T-helper 2 cell (primary cell): Measurements from ENCODE around the gene ASB4.
A peak's percentile ranks its signal among the peaks of the same experiment; 100 is the strongest.
"Not testable (repeated sequence)": the region's sequence is repeated elsewhere in the genome, so short reads cannot be mapped to it uniquely, and the experiment has no call there.

Experiments
- DNase-seq, 5 experiments: peaks; one replicate each; pipeline versions ENCODE4 v3.0.0 to v3.0.0-alpha.2; 2012 to 2022

ASB4 gene

DNA sequence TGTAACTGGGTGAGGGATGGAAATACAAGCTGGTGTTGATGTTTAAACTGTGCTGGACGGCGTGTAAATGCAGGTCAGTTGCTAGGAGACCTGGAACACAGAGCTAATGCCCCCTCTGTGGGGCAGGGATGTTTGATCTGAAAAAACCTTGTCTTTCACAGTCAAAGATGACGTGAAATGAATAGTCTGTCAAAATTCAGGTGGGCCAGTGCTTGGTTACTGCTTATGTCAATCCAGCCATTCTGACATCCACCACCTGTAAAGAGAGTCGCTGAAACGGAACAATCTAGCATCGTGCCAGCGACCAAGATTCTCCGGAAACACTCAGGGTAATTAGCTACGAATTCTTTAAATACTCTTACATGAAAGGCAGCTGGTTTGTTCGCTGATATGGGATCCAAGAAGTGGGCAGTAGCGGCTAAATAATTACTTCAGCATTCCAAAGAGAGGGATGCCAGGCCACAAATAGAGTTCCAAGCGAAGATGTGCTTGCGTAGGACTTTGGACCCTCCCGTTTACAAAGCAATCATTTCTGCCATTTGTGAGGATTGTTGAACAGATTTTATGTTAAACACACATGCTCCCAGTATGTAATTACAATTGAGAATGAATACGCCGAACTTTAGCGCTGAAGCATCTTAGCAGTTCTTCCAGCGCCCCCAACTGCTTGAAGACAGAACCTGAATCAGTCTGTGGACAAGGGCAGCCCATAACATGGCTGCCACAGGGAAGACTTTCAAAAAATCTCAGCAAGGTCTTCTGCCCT is 7.3 kb upstream of the ASB4 start:
- peak in 1 of 5 experiments; percentile 9 for DNase-seq

DNA sequence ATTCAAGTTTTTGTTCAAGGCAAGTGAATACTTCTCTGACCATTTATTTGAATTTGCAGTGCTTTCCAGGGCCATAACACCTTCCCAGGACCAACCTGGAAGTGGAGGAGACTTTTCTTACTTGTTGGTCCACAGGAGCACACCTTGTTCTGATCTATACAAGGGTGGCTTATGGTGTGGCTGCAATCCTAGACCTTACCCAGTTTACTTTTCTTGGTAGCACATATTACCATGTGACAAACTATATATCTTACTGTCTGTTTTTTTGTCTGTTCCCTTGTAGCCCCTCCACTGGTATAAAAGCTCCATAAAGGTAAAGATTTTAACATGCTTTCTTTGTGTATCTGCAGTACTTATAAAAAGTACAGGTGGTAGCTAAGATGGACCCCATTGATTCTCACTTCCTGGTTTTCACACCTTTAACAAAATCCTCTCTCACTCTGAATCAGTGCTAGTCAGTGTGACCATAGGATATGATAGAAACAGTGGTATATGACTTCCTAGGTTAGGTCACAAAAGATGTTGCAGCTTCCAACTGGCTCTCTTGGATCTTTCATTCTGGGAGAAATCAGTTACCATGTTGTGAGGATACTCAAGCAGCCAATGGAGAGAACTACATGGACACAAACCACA is 5.6 kb upstream of the ASB4 start:
- no peak for DNase-seq

DNA sequence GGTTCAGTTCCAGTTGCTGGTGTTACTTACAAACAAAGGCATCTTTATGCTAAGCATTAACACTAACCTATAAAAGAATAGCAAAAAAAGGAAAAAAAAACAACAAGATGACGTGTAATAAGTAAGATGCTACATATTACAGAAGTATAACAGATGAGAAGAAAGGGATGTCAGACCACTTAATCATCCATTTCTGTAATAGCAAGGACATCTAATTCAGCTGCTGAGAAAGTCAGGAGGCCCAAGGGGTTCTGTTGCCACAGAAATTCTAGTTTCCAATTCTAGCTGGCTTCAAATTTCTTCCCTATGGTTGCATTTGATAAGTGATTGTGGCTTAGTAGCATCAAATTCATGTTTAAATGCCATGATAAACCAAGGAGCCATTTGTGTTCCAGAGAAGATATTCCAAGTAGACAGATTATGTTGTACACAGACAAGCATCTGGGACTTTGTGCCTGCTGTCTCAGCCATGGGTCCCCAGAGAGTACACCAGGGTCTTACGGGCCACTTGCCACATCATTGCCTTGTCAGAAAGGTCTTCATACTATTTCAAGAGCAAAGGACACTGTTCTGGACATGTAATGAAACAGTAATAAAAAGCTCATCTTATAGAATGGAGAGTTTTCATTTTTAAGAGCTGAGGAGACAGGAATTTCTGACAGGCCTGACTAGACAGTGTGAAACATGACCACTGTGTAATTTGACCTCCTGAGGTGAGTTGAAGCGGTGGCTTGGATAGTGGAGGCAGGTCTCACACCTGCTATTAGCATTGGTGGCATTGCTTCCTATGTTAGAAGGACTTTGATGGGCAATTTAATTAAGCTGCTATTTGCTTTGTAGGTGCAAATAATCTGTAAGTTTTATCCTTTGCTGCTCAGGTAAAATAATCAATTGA is 4.2 kb upstream of the ASB4 start:
- no peak for DNase-seq

DNA sequence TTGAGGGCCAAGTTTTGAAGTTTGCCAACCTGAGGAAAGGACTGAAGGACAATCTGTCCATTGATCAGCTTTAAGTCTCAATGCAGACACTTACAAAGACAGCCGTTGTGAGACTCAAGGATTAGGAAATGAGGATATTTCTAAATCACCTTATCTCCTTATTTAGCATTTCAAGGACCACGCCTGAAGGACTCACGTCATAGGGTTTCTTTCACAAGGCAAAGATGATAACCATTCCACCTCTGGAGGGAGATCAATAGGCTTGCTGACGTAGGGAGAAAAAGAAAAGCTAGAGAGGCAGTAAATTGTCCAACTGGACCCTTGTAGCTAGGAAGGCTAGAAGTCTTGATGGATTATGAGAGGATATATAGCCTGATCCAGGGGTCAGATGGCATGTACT is 3.3 kb upstream of the ASB4 start:
- no peak for DNase-seq

DNA sequence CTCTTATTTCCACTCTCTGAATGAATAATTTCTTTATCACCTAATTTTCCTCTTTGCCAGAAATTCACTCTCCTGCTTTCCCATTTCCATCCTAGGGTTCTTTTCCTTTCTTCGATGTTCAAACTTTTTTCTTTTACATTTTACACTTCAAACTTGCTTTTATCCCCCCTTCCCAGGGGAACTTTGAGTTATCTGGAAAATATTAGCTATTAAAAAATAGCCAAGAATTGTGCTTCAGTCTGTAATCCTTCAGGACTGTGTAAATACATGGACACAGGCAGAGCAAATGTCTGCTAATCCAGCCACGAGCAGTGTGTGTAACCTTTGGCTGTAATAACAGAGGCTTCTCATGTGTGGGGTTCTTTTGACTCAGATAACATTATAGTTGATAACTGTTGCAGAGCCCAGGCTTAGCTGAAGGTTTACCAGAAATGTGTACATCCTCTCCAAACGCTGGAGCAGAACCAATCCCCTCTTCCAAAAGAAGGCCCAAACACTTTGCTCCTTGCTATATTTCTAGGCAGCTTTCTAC is 4.6 kb downstream of the ASB4 start:
- DNase-seq: no peak

DNA sequence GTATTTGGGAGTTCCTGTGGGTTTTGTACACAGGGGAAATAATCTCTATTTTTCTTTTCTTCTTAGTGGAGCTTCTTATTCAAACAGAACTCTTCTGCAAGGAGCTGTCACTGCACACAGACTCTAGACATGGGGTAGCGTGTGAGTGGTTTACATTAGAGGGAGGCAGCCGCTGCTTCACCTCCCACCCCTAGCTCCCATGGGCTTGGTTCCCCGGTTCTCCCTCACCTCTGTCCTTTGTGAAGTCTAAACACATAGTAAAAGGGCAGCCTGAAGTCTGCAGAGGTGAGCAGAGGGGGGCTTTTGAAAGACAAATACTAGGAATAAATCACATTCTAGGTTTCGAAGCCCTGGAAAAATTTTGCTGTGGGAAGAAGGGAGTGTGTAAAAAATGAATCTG is 5.5 kb downstream of the ASB4 start:
- DNase-seq: no peak

DNA sequence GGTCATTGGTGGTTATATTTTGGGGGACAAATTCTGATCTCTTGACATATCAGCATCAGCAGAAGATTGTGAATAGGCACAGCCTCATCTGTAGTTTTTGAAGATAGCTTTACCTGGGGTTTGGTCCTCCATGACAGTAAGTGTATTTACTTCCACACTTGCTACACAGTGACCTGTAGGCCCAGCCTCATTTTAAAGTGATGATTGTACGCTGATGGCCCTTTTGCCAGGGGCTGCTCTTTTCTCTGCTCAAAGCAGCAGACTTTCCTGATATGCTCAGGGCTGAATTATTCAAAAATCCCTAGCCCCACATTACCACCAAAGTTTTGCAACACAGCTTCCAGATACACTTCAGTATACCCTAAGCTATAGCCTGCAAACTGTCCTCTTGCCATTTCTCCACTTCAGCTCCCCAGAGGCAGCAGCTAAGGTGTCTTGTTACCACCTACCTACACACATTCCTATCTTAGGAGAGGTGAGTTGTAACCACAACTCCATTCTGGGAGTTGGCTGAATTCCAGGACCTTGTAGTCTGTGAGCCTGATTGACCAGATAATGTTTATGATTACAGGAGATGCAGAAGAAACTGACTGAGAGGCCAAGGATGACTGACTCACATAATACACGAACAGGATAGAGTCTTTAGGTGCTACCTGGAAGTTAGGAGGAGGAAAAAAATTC is 6.0 kb downstream of the ASB4 start:
- DNase-seq: no peak

DNA sequence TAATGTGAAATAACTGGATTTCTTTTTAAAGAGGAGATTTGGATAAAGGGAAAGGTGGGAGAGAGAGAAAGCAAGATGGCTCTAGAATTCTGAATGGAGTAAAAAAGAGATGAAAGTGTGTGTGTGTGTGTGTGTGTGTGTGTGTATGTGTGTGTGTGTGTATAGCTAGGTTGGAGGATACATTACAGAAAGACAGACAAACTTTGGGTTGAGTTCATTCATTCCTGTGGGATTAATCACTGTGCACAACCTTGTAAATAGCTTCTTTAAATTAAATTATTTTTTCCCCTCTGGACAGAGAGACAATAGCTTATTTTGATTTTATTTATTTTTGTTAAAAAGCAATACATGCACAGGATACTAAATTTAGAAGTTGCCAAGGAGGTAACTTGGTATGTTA is 7.5 kb downstream of the ASB4 start:
- DNase-seq: no peak

DNA sequence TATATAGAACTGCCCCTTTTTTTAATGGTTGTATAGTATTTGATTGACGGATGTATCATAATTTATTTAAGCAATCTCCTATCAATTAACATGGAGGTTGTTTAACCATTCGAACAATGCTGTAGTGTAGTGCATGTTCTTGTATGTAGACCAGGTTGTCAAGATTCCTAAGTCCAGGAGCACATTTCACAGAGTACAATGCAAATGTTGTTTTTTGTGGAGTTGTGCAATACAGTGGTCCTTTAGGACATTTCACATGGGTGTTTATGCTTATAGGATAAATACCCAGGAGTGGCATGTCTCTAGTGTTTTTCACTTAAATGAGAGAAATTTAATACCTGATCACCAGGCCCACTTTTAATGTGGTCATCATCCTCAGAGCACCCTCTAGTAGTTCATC is 8.1 kb downstream of the ASB4 start:
- DNase-seq: no peak

DNA sequence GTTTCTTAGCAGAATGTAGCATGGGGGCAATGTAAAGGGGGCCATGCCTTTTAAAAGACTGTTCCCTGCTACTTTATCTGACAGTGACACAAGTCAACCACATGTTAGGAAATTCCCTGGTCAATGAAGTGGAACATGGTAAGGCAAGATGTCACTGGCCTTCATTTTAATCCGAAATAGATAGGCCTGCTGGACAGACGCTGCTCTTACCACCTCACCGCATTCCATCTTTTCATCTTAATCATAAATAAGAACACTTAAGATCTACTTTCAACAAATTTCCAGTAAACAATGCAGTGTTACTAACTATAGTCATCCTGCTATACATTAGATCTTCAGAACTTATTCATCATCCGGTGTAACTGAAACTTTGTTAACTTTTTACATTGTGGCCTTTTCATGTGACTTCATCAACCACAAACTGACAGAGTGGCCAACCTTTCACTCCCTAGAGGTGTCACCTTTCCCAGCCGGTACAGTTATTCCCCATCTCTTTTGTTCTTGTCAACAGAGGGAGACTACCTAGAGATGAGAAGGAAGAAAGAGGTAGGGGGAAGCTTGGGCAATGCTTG is 15.6 kb downstream of the ASB4 start:
- peak in 1 of 5 experiments; percentile 79 for DNase-seq

DNA sequence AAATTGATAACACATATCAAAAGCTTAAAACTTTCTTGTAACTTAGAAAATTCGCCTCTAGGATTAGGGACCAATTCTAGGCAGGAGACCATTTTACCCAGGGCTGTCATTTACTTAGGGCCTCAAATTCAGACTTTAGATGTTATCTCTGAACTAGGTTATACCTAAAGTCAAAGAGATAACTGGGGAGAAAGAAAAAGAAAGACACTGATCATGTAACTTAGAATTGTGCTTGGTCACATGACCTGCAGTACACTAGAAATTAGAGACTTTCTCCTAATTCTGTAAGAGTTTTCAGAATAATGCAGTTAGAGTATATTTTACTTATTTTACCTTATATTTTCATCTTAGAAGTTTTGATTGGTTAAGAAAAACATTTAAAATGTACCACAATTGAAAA is 16.7 kb downstream of the ASB4 start:
- peak in 1 of 5 experiments; percentile 52 for DNase-seq

DNA sequence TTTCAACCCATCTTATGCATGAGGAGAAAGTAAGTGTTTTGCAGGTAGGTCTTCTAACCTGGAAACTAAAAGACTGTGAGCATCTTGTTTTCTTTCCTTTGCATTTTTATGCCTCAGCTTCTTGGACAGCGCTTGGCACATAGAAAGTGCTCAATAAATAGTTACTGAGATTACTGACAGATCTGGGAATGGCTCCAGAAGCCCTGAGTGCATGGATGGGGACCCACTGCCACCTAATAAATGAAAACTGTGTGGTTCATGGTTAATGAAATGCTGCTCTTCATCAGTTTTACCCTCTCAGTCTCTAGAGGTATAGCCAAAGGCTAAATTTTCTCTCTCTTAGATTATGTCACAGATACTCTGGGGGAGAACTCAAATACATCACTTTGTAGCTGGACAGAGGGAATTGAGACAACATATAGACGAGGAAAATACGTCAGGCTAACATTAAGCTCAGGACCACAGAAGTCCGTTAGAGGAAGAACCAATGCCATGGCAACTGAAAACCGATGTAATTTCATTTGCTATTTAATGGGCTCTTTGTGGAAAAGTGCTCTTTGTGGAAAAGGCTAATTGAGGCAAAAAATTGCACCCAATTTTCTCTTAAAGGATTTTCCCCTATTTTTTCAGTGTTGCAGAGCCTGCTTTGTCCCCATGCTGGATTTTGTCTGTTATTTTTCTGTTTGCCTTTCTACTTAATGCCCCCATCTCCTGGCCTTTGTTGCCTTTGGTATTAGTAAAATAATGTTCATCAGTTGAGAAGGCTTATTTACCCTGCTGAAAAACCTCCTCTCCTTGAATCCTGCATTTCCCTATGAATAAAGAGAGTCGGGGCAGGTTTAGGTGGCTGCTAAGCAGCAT is 17.8 kb downstream of the ASB4 start:
- DNase-seq: no peak

DNA sequence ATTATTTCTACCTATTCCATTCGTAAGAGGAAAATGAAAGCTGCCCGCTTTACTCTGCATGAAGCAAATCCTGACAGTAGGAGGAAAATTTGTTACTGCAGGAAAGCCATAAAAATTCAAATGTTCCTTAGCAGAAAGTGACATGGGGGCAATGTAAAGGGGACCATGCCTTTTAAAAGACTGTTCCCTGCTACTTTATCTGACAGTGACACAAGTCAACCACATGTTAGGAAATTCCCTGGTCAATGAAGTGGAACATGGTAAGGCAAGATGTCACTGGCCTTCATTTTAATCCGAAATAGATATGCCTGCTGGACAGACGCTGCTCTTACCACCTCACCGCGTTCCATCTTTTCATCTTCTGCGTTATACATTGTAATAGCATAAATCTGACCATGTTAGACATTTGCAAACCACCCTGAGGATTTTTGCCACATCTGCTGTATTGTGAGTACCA is 18.4 kb downstream of the ASB4 start:
- not testable (repeated sequence) for DNase-seq

DNA sequence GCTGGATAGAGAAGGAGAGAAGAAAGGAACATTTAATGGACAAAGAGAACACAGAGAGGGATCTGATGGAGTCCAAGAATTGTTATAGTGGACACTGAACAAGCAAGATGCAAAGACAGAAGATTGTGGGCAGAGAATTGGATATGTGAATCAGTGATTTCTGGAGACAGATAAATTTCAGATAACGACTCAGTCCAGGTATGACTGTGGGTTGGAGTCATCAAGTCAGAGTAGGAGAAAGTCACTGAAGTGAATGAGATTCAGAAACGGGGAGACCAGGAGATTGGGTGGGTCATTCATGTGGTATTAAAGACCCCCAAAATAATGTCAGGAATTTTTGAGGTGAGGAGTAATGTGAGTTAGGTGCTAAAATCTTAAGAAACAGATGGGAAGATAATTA is 23.0 kb downstream of the ASB4 start:
- DNase-seq: peak in 1 of 5 experiments; percentile 44

DNA sequence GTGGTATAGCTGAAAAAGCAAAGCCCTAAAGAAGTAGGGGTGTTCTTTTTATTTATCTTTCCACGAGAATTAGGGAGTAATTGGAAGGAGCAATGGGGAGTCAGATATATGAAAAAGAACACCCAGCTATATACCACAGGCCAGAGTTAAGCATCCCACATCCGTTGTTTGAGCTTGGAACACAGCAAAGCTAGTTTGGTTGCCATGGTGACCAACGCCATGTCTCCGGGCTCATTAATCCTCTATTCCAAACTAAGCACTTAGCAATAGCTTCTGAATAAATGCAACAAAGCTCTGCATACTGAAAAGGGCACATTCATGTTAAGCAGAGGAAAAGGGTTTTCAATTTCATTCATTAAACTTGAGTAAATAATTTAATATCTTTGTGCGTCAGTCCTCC is 23.5 kb downstream of the ASB4 start:
- DNase-seq: peak in 1 of 5 experiments; percentile 69

DNA sequence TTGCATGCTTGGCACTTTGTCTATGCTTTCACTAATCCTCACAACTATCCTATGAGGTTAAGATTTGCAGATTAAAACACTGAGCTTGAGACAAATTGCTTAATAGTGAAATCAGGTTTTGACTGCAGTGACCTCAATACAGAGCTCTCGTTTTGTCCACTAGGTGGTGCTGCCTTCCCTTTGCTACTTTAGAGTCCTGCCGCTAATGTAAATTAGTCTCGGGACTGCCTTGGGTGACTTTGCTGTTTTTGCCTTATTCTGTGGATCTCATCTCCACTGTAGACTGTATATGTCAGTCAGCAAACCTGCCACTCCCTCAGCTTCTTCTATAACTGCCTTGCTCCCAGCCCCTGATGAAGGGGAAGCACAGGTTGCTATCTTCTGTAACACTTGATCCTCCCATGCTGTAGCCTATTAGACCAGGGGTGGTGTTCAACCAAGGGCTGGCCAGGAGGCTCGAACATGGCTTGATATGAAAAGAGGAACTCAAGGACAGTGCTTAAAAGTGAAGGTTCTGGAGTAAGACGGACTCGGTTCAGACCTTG is 26.0 kb downstream of the ASB4 start:
- DNase-seq: peak in 2 of 5 experiments; percentile 10 to 75

DNA sequence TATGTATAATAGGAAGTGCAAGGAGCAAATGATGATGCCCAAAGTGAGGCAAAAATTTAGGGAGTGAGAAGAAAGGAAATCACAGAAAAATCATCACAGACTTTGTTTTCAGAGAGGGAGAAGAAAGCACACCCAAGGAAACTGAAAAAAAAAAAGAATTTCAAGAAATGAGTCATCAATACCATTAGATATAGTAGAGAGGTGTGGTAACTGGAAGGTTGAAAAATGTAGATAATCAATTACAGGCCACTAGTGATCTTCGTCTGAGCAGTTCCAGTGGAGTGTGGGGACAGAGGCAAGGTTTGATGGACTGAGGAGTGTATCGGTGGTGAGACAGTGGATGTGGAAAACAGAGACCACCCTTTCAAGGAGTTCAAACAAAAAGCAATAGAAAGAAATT is 31.7 kb downstream of the ASB4 start:
- no peak for DNase-seq

DNA sequence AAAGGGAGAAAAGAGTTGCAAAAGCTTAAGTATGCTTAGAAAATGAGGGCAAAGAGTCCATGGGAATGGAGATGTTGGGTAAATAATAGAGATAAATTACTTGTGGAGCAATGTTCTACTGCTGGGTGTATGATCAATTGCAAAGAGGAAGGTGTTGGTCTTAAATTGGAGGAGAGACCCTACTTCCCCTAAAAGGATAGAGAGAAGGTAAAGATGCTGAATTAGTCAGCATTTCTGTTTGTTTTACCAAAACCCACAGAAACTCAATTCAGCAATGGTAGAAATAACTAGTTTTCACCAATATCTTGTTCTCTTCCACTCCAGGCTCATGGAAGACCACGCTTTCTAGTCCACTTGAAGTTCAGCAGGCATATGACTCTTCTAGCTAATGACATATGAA is 32.1 kb downstream of the ASB4 start:
- DNase-seq: no peak

DNA sequence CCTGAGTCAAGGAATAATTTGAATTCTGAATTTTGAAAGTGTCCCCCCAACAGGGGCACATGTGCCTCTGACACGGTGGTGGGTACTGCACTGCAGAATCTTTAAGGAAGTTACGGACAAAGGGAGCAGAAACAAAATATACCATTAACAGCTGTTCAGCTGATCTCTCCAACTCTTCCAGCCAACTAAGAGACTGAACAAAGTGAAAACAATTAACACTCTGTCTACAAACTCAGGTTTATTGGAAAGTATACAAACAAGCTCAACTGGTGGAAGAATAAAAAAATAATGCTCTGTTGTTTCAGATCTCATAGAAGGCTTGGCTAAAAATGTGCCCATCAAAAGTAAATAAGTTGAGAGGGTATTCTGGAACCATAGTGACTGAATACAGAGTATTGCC is 34.4 kb downstream of the ASB4 start:
- no peak for DNase-seq

DNA sequence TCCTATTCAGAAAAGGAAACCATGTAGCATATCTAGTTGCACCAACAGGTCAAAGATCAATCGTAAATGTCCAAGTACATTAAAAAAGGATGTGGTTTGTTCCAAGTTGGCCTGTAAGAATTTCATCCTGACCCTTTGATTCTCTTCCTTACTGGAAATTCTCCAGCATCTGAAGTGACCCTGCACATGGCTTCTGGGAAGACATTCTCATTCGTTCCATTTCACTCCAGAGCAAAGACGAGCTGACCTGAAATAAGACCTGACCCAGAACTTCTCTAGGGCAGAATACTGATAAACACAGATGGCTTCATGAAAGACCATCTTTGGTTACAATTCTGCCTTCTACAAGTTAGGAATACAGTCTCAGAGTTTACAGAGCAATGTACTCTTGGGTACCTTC is 39.8 kb downstream of the ASB4 start:
- DNase-seq: no peak
